GM18511 (cell line): ENCODE data around the gene C7orf25.
"Not testable (repeated sequence)": the region's sequence is repeated elsewhere in the genome, so short reads cannot be mapped to it uniquely, and the experiment has no call there.

Experiments
- ATAC-seq: cut with Tn5 transposase; IDR thresholded peaks from one replicate; pipeline ENCODE4 v1.9.1; 2021; ENCODE audit warnings: mild to moderate bottlenecking, moderate library complexity; ENCODE audit not compliant: unreplicated experiment

C7orf25 gene

GRCh38 chr7:42930889-42931288 lies 19.0 kb upstream of the C7orf25 start:
- ATAC-seq: no peak

DNA sequence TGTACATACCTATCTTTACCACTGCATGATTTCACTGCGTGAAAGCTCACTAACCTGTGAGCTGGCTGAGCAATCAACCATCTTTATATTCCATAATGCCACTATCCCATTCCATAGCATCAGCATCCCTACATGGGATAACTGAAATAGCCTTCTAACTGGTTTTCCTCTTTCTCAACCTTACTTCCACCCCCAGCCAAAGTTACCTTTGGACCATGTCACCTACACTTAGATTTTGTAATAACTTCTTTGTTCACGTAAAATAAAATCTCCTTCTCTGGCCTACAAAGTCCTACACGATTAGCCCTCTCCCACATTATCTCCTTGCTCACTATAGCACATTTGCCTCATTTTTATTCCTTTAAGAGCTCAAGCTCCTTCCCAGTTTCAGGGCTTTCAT lies 17.6 kb upstream of the C7orf25 start:
- ATAC-seq: no peak

DNA sequence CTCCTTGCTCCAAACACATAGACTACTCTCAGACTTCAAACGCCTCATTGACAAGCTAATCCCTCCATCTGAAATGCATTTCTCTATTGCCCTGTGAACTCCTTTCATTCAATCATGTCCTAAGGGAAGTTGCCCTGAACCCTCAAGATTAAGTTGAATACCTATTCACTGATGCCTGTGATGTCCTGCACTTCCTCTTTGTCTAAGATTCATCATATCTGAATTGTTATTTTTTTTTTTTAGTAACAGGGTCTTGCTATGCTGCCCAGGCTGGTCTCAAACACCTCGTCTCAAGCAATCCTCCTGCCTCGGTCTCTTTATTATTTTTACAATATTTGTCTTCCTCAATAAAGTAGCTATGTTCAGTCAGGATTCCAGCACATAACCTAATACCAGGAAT lies 16.9 kb upstream of the C7orf25 start:
- ATAC-seq: no peak

GRCh38 chr7:42926204-42926603 lies 14.3 kb upstream of the C7orf25 start:
- ATAC-seq: no peak

DNA sequence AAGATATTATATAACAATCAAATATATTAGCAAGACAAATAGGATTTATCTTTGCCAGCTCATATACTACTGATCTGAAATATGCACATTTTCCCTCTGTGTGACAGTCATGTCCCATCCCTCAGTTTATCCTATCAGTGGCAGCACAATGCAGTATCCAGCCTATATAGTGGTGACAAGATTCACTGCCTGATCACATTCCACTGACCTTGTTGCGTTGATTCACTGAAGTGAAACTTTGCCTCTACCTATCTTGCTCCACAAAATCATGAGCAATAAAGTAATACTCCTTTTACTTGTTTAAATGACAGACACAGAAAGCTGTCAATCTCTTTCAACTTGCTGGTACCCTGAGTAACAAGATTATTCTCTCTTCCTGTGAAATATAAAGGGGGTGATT lies 13.8 kb upstream of the C7orf25 start:
- ATAC-seq: no peak

- ATAC-seq: no peak
These were observed 12.5 kb upstream of the C7orf25 start for GRCh38 chr7:42924223-42924838.

DNA sequence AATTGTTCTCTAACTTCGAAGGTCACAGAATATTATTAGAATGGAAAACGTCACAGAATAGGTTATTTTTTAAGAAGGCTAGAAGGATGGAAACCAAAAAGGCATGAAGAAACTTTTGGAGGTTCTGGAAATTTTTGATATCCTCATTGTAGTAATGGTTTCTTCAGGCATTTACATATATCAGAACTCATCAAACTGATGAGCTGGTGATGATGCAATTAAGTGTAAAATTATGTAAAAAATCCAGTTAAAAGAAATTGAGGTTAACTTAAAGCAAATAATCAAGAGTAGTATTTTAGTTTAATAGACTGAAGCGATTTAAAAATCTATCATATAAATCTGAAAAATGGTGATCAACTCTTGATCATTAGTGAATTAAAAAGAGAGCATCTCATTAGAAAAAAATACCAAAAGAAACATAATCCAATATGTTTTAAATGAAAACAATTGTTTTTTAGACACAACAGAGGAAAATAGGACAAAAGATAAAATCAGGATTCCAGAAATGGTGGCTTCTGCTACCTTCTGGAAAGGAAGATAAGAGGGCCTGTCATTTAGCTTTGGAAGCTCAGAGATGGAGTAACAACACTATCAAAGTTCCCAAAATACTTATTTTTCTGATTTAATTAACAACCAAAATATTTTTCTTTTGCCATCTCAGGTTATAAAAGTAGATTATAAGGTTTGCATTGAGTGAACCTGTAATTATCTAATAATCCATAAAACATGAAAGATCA lies 10.3 kb upstream of the C7orf25 start:
- no peak for ATAC-seq

GRCh38 chr7:42915356-42915755 lies 3.5 kb upstream of the C7orf25 start:
- ATAC-seq: no peak

DNA sequence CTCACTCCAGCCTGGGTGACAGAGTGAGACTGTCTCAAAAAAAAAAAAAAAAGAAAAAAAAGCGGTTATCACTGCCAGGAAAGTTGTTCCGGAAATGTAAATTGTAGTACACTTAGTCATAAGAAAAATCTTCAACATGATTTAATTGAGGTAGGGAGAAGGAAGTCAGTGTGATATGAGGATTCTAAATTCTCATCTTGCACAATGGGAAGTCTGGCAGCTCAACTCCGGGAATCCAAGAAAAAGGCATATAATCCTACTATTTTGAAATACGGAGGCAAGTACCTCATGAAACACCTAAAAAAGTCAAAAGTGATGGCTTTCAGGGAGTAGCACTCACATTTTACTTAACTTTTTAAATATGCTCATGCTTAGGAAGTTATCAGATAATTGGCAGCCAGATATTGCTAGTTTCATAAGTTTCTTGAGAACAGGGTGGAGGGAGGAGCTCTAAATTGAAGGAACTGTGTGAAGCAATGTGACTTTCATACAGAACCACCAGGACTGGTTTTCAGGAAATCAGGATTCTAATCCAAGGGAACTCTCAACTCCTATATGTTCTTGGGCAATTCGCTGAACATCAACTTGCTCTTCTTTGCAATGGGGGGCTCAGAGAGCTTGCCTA lies 2.7 kb upstream of the C7orf25 start:
- no peak for ATAC-seq

DNA sequence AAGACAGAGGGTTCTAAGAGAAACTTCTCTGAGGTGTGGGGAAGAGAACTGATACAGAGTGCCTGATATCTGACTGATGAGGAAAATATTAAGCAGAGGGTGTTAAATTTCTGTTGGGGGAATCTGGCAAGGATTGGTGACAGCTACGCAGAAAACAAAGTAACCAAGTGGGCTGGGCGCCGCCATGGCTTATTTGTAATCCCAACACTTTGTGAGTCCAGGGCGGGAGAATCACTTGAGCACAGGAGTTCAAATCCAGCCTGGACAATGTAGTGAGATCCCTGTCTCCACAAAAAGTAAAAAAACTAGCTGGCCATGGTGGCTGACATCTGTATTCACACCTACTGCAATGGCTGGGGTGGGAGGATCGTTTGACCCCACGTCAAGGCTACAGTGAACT lies 2.1 kb upstream of the C7orf25 start:
- no peak for ATAC-seq

GRCh38 chr7:42913591-42913990 lies 1.7 kb upstream of the C7orf25 start:
- no peak for ATAC-seq

GRCh38 chr7:42910306-42910705 lies 1.6 kb downstream of the C7orf25 start:
- ATAC-seq: no peak

GRCh38 chr7:42907316-42907715 lies 4.6 kb downstream of the C7orf25 start:
- ATAC-seq: no peak

DNA sequence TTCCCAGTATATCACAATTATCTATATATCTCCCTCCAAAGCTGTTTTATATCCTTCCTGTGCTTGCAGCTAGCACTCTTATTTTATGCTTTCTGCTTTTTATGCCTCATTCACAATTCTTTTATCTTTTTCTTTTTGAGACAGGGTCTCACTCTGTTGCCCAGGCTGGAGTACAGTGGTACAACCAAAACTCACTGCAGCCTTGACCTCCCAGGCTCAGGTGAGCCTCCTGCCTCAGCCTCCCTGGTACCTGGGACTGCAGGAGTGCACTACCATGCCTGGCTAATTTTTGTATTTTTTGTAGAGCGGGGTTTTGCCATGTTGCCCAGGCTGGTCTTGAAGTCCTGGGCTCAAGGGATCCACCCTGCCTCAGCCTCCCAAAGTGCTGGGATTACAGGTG lies 5.7 kb downstream of the C7orf25 start:
- ATAC-seq: no peak

DNA sequence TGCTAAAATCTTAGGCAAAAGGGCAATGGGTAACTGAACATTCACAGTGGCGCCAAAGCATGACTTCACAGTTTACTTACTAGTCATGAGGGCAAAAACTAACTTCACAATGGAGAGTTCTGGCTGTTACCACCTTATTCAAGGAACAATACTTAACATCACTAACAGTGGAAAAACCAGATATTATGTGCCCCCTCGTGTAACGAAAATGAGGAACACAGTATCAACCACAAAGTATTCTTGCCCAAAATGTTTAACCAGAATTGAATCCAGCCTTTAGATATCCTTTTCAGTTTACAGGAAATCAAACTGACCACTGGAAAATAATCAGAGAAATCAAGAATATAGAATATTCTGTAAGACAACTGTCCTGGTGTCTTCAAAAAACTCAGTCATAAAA lies 9.5 kb downstream of the C7orf25 start:
- ATAC-seq: no peak

DNA sequence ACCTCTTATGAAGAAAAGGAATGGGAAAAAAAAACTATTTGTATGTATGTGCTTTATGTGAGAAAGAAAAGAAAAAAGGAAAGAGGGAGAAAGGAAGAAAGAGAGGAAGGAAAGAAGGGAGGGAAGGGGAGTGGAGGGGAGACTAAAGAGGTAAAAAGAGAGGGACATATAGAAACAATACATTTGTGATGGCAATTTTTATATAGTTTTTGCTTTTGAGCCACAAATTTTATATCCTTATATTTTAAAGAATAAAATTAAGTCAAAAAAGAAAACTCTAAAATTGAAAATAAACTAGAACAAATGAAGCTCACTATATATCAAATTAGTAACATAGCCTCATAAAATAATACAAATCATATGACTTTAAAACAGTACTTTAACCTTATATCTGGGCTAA lies 11.0 kb downstream of the C7orf25 start:
- ATAC-seq: no peak

GRCh38 chr7:42893346-42894240 lies 18.3 kb downstream of the C7orf25 start:
- no peak for ATAC-seq

DNA sequence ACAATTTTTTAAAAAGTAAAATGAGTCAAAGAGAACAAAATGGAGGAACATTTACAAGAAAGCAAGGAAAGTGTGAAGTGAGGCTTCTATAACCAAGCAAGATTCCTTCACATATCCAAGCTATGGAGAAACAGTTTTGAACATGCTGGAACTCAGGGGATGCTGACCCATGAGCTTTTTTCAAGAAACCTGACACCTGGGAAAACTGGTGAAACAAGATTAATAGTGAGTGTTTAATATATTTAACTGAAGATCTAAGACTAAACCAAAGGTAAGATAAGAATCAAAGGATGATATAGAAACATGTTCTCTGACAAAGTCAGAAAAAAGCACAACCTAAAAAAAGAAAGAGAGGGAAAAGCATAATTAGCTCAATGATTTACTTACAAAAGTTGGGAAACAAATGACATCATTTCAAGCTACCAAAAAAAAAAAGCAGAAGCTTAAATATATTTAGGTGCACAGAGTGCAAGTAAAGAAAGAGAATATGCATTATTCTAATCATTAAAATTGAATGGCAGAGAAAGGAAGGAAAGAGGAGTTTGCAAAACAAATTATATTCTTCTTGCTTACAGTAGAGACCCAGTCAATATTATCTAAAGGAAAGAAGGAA lies 24.9 kb downstream of the C7orf25 start:
- ATAC-seq: no peak

GRCh38 chr7:42886129-42886528 lies 25.7 kb downstream of the C7orf25 start:
- no peak for ATAC-seq

GRCh38 chr7:42885183-42885582 lies 26.7 kb downstream of the C7orf25 start:
- not testable (repeated sequence) for ATAC-seq

DNA sequence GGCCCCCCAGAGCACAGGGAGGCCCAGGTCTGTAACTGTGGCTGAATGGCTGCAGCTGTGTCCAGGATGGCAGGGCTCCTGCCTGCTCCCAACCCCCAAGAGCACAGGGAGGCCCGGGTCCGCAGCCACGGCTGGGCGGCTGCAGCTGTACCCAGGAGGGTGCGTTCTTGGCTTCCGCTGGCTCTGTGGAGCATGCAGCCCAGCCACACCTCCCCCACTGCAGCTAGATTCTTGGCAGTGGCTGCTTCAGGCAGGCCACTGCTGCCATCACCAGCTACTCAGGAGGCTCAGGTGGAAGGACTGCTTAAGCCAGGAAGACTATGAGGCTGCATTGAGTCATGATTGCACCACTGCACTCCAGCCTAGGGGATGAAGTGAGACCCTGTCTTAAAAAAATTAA lies 27.9 kb downstream of the C7orf25 start:
- peak; percentile 66 for ATAC-seq
